Activated gamma-delta T cell treated with Interleukin-2 at 50 U/mL for 16 hours (primary cell): ENCODE measurements around the gene GDF10.
A peak's percentile ranks its signal among the peaks of the same experiment; 100 is the strongest.

Source experiments
- DNase-seq: peaks from one replicate; pipeline ENCODE4 v3.0.0-alpha.2; 2020

Gene GDF10

DNA sequence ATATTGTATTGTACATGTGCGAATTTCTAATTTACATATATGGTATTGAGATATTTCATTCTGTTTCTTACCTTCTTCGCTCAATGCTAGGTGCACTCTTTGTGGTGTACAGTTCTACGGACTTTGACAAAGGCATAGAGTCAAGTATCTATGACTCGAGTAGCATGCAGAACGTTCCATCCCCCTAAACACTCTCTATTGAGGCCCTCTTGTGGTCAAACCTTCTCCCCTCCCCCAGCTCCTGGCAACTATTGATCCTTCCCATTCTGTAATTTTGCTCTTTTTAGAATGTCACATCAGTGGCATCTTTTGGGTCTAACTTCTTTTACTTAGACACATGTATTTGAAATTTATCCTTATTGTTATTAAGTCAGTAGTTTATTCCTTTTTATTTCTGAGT lies 30.7 kb upstream of the GDF10 start:
- DNase-seq, result no peak

DNA sequence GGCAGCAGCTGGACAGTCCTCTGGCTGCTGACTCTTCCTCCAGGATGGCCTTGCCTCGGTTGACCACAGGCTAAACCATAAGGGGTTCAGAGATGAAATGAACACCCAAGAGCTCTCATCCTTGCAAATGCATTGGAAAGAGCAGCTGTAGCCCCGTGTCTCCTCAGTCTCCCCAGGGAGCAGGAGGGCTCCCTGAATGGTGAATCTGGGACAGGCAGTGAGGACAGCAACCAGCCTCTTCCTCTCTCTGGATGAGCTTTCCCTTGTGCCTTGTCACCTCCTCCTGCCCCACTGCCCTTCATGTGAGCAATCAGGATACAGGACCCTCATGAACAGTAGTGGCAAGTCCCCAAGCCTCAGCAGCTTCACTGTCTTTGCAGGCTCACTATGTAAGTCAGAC lies 23.9 kb upstream of the GDF10 start:
- no peak for DNase-seq

DNA sequence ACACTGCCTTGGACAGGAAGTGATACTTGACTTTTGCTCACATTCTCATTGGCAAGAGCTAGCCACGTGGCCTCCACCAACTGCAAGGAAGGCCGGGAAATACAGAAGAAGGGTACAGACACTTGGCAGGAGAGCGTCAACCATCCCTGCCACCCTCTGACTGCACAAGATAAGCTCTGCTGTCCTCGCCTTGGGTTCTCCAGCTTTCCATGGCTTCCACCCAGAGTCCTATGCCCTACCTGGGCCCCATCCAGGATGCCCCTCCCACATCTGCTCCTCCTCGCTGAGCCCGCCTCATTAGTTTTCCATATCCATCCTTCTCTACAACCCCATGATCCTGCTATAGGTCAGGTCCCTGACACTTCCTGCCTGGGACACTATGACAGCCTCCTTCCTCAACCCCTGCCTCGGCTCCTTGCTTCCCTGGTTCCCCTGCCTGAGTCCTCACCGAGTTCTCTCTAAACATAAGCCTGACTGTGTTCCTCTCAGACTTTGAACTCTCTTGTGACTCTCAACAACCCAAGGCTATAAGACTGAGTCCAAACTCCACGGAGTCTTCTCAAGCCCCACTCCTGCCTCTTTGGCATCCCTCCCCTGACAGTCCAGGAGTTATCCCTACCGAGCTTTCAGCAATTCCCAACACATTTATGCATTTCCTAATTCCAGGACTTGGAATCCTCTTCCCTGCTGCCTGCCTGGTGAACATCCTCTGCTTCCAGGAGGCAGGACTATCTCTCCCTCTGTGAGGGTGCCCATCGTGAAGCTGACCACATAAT lies 23.2 kb upstream of the GDF10 start:
- DNase-seq, result no peak

DNA sequence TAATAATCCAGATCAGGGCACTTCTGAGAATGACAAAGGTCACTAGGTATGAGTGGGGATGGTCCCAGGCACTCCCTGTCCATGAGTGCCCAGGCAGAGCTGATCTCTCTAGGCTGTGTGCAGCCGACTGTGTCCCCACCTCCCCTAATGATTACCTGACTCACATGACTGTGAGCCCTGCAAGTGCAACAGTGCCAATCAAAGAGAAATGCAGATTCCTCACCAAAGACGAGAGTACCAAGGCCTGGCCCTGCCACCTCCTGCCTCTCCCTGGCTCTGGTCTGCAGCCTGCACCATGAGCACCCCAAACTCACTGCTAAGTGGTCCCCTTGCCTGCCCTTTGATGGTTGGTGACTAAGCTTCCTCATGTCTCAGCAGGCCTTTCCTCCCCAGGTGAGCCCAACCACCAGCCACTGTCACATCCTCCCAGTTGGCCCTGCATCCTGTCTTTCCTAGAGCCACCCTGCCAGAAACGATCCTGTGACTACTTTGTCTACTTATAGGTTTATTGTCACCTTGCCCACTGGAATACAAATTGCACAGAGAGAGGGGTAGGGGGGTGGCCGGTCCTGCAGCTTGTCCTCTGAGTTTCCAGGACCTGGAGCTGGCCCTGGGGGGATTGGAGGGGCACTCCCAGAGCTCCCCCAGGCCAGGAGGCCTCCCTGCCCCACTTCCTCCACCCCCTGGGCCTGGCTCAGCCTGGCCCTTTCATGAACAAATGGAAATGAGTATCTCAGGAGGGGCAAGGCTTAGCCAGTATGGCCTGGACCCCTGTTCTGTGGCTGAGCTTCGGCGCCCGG lies 22.4 kb upstream of the GDF10 start:
- DNase-seq, result peak; percentile 60

DNA sequence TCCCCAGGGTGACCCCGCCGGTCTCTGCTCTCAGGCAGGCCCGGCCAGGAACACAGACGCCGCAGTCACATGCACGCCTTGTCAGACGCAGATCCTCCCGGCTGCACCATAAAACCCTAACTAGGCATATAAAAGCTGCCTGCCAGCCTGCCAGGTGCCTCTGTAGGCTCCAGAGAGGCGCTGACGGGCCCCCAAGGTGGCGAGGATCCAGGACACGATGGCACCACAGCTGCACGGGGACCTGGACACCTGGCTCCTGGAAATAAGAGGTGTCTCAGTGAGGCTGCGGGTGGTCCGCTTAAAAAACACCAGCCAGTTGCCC lies 21.9 kb upstream of the GDF10 start:
- DNase-seq, result no peak

DNA sequence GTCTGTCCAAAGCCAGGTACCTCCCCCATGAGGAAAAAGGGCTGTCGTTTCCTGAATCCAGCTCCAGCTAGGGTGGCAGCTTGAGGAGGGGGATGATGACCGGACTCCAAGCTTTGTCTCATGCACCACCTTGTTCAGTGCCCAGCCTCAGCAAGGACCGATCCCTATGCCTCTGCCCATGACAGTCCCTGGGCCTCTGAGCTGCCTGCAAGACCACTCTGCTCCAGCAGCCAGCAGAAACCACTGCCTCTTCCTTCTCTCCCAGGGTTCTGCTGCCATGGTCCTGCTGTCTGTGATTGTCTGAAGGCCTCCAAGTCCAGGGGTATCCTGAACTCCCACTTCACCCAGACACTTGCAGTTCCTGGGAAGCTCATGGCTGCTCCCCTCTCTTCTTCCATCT lies 21.3 kb upstream of the GDF10 start:
- no peak for DNase-seq

DNA sequence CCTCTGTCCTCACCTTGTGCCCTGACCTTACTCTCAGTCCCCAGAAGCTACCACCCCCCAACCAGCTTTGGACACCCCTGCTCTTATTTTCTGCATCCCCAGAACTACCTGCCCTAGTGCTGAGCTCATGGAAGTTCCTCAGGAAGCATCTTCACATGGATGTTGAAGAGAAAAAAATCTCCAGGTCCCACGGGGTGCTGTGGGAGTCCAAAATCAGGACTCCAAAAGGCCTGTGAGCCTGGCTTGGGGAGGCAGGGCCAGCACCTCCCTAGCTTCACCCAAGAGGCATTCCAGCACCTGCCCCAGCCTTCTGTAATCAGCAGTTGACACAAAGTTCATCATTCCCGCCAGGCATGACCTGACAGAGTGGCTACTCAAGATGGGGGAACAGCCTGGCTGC lies 20.7 kb upstream of the GDF10 start:
- DNase-seq, result no peak

DNA sequence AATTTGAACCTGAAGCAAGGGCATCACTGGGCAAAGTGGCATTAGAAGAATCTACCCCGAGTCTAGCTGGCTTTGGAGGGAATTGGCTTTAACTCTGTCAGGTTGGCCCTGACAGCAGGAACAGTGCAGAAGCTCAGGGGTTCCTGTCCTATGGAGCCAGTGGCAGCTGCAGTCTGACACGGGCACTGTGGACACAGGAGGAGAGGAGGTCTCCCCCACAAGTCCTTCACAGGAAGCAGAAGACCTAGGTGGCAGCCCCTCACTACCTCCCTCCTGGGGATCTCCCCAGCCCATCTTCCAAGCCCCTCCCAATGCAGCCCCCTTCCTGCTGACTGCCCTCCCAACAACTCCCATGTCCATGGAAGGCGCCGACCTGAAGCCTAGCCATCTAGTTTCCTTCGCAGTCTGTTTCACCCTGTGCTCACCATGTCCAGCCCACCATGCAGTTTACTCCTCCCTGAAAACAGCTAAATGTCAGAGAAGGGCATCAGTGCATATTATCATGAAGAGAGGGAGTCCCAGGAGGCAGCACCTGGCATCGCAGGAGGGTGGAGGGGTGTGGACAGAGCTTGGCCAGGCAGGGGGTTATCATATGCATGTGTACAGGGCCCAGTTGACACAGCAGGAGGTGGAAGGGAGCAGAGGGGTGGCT lies 17.9 kb upstream of the GDF10 start:
- DNase-seq, result no peak

DNA sequence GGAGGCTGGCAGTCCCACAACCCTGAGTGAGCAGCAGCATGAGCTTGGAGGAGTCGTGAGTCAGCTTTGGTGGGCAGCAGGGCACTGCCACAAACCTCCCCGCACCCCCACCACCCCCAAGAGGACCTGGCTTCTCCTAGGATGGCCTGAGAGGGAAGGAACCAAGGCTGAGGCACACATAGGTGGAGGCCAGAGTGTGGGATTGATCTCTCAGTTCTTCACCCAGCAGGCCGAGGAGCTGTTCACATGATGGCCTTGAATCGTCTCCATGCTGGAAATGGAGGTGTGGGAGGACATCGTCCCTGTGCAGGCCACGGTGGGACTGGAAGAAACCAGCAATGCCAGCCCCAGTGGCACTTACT lies 17.4 kb upstream of the GDF10 start:
- DNase-seq, result no peak

DNA sequence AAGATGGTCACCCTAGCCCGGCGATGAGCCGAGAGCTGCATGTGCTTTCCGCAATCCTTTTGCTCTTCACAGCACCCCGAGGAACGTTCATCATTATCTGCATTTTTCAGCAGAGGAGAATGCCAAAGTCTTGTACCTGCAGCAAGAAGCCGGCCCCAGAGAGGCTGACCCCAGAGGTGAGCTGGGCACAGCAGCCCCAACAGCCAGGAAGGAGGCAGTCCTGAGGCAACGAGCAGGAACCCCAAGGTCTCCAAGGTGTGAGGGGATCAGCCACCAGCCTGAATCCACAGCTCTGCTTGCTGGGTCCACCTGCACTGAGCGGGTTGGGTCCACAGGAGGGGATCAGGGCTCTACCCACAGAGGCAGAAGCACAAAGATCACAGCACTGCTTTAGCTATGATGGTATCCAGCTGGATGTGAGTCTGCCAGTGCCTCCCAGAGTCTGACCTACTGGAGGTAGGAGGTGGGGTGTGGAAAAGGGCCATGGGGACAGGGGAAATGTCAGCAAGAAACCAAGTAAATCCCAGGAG lies 16.8 kb upstream of the GDF10 start:
- no peak for DNase-seq

DNA sequence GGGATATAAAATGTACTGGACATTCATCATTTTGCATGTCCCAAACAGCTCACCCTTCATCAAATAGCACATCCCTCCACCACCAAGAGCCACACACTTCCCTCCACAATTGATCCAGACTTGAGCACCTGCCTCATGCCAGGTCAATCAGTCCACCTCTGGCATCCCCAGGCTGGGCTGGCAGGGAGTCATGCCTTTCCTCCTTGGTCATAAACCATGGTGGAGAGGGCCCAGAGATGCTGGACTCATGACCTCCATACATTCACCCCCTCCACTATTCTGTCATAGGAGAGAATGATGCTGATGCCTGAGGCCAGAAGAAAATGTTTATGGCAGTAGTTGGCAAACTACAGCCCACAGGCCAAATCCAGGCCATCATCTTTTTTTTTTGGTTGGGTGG lies 16.1 kb upstream of the GDF10 start:
- DNase-seq, result no peak

DNA sequence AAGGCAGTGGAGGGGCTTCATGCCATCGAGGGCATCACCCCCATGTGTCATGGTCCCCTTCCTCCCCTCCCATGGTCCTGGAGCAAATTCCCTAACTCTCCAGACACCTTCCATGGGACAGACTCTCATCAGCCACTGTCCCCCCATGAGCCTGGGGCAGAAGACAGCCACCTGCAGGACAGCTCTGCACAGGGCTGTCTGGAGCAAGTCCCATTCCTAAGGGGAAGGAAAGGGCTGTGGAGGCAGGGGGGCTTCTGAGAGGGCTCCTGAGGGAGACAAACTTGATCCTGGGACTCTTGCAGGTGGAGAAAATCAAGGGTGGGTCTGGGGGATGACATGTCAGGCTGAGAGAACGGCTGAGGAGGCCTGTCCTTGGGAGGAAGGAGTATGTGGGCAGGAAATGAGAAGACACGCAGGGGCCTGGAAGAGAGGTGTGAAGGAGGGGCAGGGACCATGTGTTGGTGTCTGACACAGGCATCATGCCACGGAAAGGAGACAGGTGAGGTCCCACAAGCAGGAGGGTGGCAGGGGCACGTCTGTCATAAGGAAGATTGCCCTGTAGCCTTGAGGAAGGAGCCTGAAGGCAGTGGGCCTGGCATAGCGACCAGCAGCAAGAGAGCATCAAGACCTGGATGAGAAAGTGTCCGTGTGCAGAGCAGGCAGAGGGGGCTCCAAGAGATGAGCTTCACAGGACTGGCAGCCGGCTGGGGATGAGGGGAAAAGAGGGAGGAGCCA lies 14.4 kb upstream of the GDF10 start:
- DNase-seq, result no peak

DNA sequence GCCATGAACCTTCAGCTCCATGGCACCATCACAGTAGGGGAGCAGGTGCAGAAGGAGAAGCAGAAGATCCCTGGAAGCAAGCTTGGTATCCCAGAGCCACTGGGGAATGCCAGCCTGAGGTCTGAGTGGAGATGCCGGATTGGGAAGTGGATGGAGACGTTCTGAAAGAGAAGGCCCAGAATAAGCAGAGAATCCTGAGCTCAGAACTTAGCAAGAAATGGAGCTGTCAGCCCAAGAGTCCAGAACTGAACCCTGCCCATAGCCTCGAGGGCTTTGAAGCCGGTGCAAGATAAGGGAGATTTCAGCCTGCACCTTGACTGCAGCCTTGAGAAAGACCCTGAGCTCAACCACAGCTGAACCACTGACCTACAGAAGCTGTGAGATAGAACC lies 13.9 kb upstream of the GDF10 start:
- DNase-seq, result no peak

DNA sequence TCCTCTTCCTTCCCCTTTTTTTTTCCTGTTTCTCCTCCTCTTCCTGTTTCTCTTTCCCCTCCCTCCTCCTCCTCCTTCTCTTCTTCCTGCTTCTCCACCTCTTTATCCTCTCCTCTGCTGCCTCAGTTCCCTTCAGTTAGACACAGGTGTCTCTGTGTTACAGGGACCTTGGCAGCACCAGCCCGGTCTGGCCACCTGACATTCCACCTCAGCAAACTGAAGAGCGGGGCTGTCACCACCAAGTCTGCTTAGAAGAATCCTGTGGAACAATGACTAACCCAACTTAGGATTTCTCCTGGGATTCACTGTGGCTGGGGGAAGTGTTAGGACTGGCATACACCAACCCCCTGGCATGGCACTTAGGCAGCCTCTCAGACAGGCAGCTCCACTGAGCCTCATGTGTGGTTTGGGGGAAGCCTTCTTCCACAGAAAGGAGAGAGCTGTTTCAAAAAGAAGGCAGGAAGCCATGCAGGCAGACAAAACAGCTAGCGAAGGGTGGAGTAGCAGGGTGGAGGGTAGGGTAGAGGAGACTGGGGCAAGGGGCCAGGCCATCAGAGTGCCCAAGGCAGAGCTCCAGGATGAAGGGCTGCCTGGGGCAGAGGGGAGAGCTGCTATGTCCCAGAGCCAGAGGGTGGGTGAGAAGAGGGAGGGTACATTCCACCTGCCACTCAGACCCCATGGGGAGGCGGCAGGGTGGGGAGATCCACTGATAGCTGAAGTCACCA lies 13.2 kb upstream of the GDF10 start:
- no peak for DNase-seq

DNA sequence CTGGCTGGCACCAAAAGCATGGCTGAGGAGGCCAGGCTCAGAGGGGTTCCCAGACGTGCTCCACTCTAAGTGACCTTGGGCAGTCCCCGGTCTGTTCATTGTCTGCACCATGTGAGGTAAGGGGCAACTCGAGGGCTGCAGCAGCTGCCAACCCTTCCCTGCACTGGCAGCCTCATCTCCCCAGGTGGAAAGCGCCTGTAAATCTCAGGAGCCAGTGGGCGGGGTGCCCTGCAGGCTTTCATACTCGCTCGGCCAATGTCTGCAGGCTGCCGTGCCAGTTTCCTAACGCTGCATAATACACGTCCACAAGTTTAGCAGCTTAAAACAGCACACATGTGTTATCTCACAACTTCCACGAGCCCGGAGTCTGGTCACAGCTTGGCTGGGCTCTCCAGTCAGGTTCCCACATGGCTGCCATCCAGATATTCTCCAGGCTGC lies 12.6 kb upstream of the GDF10 start:
- no peak for DNase-seq

DNA sequence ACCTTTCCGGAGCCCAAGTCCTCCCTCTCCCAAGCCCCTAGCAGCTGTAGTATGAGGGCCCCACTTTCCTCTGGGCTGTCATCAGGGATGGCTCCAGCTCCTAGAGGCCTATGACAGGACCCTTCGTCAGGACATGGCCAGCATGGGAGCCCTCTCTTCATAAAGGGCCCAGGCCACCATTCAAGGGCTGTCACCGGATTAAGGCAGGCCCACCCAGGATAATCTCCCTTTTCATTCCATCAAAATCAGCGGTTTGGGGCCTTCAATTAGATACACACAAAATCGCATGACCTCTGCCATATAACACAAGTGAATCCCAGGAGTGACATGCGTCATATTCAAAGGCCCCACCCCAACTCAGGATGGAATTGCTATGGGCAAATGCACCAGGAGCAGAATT lies 12.2 kb upstream of the GDF10 start:
- no peak for DNase-seq

DNA sequence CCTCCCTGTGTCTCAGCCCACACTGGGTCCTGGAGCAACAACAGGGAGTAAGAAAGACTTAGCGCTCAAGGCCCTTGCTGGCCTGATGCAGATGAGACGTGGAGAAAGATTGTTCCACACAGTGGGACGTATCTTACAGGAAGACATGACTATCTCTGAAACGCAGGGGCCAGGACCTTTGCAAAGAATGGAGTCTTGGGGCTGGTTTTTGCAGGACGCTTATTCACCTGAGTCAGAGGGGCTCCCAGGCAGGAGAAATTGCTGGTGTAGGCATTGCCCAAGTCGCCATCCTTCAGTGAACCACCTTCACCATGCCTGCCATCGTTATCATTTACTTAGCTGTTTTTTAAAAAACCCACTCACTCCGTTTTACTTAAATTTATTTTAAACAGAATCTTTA lies 11.8 kb upstream of the GDF10 start:
- no peak for DNase-seq

DNA sequence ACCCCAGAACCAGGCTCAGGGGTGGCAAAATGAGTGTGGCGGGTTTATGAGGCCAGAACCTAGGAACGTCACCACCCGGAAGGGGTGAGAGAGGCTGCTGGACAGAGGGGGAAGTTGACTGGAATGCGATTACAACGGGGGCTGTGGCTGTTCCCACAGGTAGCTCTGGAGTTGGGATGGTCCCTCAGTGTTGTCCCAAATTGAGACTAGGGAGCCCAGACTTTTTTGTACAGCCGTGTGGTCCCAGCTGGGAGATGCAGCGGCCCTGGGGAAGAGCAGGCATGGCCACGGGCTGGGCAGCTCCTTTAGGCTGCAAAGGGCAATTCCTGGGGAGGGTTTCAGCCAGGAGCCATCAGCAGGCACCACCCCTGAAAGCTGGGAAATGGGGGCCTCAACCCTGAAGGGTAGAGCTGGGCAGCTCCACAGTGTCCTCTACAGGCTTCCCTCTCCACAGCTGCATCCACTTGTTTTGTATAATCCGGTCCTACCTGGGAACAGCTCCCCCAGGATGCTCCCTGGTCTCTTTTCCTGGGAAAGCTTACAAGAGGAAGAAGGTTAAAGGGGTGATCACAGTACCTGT lies 11.0 kb upstream of the GDF10 start:
- DNase-seq, result no peak

DNA sequence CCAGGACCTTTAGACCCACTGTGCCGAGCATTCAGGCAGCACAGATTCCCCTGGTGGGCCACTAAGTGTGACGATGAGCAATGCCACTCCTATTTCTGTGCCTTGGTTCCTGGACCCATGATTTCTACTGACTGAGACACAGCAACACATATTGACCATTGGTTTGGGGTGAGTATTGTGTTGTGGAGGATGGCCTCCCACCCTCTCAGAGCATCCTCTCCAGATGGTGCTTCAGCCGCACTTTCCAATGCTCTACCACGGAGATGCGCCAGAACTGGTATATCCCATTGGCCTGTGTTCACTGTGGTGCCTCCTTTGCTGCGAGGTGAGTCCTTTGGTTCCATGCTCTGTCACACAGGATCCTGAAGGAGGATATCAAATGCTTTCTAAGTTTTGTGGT lies 10.1 kb upstream of the GDF10 start:
- DNase-seq, result no peak

DNA sequence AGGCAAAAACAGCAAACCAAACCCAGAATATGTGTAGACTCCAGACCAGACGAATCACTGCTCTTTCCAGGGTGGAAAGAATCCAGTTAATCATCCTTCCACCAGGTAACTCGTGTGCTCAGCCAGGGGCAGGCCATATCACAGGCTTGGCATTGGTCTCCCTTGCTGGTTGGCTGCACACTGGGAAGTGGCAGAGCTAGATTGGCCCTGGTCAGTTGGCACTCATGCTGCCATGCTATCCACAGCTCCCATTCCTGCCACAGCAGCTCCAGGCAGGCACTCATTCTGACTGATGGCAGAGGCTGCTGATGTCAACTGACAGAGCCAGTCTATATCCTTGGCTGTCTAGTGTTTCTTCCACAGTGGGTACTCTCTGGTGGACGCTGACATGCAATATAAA lies 9.7 kb upstream of the GDF10 start:
- no peak for DNase-seq

DNA sequence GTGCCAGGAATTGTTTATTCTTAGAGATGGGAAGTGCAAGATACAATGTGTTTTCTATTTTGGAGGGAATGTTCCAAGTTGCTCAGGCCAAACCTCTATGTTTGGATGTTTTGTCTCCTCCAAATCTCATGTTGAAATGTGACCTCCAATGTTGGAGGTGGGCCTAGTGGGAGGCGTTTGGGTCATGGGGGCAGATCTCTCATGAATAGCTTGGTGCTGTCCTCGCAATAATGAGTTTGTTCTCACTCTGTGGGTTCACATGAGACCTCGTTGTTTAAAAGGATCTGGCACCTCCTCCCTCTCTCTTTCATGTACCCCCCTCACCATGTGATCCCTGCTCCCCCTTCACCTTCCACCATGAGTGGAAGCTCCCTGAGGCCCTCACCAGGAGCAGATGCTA lies 8.3 kb upstream of the GDF10 start:
- no peak for DNase-seq

DNA sequence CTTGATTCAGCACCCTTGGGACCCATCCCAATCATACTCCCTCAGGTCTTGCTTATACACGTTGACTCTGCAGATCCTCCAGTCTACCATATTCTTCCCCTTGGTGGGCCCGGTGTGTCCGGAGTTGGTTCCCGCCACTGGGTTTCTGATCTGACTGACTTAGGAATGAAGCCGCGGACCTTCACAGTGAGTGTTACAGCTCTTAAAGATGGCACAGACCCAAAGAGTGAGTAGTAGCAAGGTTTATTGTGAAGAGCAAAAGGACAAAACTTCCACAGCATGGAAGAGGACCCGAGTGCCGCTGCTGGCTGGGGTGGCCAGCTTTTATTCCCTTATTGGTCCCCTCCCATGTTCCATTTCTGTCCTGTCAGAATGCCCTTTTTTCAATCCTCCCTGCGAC lies 5.9 kb upstream of the GDF10 start:
- no peak for DNase-seq
